A673 (cell line): ENCODE data around the gene EHHADH. TPM values are rescaled to one million over a fixed set of nuclear protein-coding genes. Genes with fewer than 3 reads are reported as not detected.

Source experiments
- BruUV-seq: library from RNA; stranded (reverse); fragments of 400-500 nt; replicated peaks from 2 replicates; lab custom pipeline; 2021; lab: Mats Ljungman, UMichigan
- CTCF ChIA-PET: fragments of 300-600 bp; sonication (Branson Sonifier 250); formaldehyde crosslinking; loops from one replicate; lab custom pipeline; 2022; ENCODE audit warnings: antibody characterized with exemption; lab: Charles Lee
- POLR2A ChIA-PET: fragments of 300-600 bp; sonication (Branson Sonifier 250); formaldehyde crosslinking; loops from one replicate; lab custom pipeline; 2022; ENCODE audit warnings: antibody characterized with exemption; ENCODE audit not compliant: low non-redundant PET; lab: Charles Lee
- DNase-seq: peaks from one replicate; pipeline ENCODE4 v3.0.0-alpha.2; 2015; ENCODE audit warnings: low spot score
- H3K27ac ChIP-seq: fragments of 200-600 bp; sonication (generic); 2 replicates; pipeline ENCODE4 v1.5.1; 2016; ENCODE audit warnings: mixed run types, low read depth, mild to moderate bottlenecking, mixed read lengths, antibody characterized with exemption, low read length; ENCODE audit not compliant: poor library complexity, severe bottlenecking
- H3K27me3 ChIP-seq: fragments of 200-600 bp; sonication (generic); replicated peaks from 2 replicates; pipeline ENCODE4 v1.6.1; 2017; ENCODE audit warnings: mixed run types, low read depth, mild to moderate bottlenecking, mixed read lengths, antibody characterized with exemption, low read length; ENCODE audit not compliant: insufficient read depth, poor library complexity
- H3K36me3 ChIP-seq: fragments of 200-600 bp; sonication (generic); 2 replicates; pipeline ENCODE4 v1.6.1; 2016; ENCODE audit warnings: mixed run types, mild to moderate bottlenecking, mixed read lengths, antibody characterized with exemption, low read length; ENCODE audit not compliant: insufficient read depth, poor library complexity, severe bottlenecking
- H3K4me1 ChIP-seq: fragments of 200-600 bp; sonication (generic); 2 replicates; pipeline ENCODE4 v1.6.1; 2017; ENCODE audit warnings: mixed run types, mild to moderate bottlenecking, mixed read lengths, antibody characterized with exemption, low read length; ENCODE audit not compliant: insufficient read depth, poor library complexity, severe bottlenecking
- H3K4me3 ChIP-seq: fragments of 200-600 bp; sonication (generic); 2 replicates; pipeline ENCODE4 v1.5.1; 2016; ENCODE audit warnings: low read depth, mixed run types, mild to moderate bottlenecking, mixed read lengths, low read length; ENCODE audit not compliant: poor library complexity, severe bottlenecking
- H3K9me3 ChIP-seq: fragments of 200-600 bp; sonication (generic); 2 replicates; pipeline ENCODE4 v1.6.1; 2016; ENCODE audit warnings: mixed run types, low read depth, mild to moderate bottlenecking, mixed read lengths, antibody characterized with exemption, low read length; ENCODE audit not compliant: poor library complexity, severe bottlenecking
- EZH2 ChIP-seq: fragments of 200-600 bp; sonication (generic); IDR thresholded peaks from 2 replicates; pipeline ENCODE4 v1.6.1; 2017; ENCODE audit warnings: borderline replicate concordance, low read depth, mild to moderate bottlenecking, mixed read lengths, antibody characterized with exemption, low read length; ENCODE audit not compliant: poor library complexity, severe bottlenecking
- intact Hi-C: fragments of 100-400 bp; cut with micrococcal nuclease; formaldehyde crosslinking; loops from one replicate; pipeline ENCODE4 v1.10.0; 2022; ENCODE audit not compliant: unreplicated experiment
- microRNA-seq: library from miRNA; unstranded; fragments of <30 nt; microRNA quantifications from one replicate; pipeline ENCODE4 v1.2.0, GENCODE V29; 2021
- total RNA-seq: library from RNA; stranded (reverse); gene quantifications from 2 replicates; pipeline ENCODE4 v1.2.3, GENCODE V29; 2021
- TF ChIP-seq, protein P1 (sequence below): fragments of 300-800, 200-600 bp; sonication (generic); conservative IDR thresholded peaks from 2 replicates; pipeline ENCODE4 v1.5.1; 2017; ENCODE audit warnings: low read depth, mild to moderate bottlenecking, antibody characterized with exemption, low read length, moderate library complexity, mixed read lengths

Gene EHHADH
- total RNA-seq, 1 experiment from 2014 or later, result 3.9 TPM

DNA sequence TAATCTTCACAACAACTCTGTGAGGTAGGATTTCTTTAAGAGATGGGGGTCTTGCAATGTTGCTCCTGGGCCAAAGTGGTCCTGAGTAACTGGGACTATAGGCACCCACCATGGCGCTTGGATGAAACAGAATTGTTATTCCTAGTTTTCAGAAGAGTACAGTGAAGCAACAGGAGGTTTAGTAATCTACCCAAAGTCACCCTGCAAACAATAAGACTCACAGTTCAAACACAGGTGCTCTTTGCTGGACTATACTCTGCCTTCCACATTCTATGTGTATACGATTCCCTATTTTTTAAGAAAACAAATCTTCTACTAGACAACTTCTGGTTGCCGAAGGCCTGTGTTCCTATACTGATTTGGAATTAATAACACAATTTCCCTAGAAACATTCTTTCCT is 109.1 kb downstream of the EHHADH start:
- POLR2A ChIA-PET, result no interaction called here
- H3K9me3 ChIP-seq, result no peaks in the 10 kb centered on the region

More for the DNA sequence above, 109.1 kb downstream of the EHHADH start:
- intact Hi-C loops, result no loop called here
- TF ChIP-seq, protein P1, sequence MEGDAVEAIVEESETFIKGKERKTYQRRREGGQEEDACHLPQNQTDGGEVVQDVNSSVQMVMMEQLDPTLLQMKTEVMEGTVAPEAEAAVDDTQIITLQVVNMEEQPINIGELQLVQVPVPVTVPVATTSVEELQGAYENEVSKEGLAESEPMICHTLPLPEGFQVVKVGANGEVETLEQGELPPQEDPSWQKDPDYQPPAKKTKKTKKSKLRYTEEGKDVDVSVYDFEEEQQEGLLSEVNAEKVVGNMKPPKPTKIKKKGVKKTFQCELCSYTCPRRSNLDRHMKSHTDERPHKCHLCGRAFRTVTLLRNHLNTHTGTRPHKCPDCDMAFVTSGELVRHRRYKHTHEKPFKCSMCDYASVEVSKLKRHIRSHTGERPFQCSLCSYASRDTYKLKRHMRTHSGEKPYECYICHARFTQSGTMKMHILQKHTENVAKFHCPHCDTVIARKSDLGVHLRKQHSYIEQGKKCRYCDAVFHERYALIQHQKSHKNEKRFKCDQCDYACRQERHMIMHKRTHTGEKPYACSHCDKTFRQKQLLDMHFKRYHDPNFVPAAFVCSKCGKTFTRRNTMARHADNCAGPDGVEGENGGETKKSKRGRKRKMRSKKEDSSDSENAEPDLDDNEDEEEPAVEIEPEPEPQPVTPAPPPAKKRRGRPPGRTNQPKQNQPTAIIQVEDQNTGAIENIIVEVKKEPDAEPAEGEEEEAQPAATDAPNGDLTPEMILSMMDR, result no peak
- no peak for TF ChIP-seq EZH2
- H3K36me3 ChIP-seq, result no peaks in the 10 kb centered on the region
- peaks cover 38% of the 10 kb centered on the region for H3K27me3 ChIP-seq
- H3K27ac ChIP-seq, result no peak overlapping the region
- CTCF ChIA-PET, result no interaction called here
- DNase-seq, result no peak
- BruUV-seq, result no TSS peak
- H3K4me1 ChIP-seq, result no peaks in the 10 kb centered on the region
- H3K4me3 ChIP-seq, result no peak overlapping the region

Small RNAs within 50 kb of the gene (microRNA-seq; reads per million reads assigned to microRNA genes)
- gene MIR5588, result not detected

Other genes starting within 250 kb of the EHHADH start
- gene C3orf70, start 101.0 kb downstream of the EHHADH start, total RNA-seq, result 0.22 and 0.26 TPM in 2 replicates
- gene MAP3K13, start 109.1 kb upstream of the EHHADH start, total RNA-seq, result 26.4 and 26.8 TPM in 2 replicates
- gene TMEM41A, start 245.0 kb upstream of the EHHADH start, total RNA-seq, result 27.7 and 29.9 TPM in 2 replicates